Smooth muscle cell of the brain vasculature (primary cell): Measurements from ENCODE around the gene KATNB1.
A peak's percentile ranks its signal among the peaks of the same experiment; 100 is the strongest.
"Not testable (repeated sequence)": the region's sequence is repeated elsewhere in the genome, so short reads cannot be mapped to it uniquely, and the experiment has no call there.

Experiments used
- DNase-seq: peaks from one replicate; pipeline ENCODE4 v3.0.0-alpha.2; 2012; ENCODE audit warnings: low read depth, low spot score

The KATNB1 gene

DNA sequence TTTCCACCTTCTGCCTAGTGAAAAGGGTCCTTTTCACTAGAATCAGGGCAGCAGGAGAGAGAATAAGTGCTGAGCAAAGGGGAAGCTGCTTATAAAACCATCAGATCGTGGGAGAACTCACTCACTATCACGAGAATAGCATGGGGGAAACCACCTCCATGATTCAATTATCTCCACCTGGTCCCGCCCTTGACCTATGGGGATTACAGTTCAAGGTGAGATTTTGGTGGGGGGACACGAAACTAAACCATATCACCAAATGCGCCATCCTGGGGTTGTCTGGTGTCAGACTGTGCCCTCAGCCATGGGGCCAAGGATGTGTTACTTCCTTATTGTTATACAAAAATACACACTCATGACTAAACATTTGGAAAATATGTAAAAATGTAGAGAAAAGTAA is 10.4 kb upstream of the KATNB1 start:
- DNase-seq, result no peak

DNA sequence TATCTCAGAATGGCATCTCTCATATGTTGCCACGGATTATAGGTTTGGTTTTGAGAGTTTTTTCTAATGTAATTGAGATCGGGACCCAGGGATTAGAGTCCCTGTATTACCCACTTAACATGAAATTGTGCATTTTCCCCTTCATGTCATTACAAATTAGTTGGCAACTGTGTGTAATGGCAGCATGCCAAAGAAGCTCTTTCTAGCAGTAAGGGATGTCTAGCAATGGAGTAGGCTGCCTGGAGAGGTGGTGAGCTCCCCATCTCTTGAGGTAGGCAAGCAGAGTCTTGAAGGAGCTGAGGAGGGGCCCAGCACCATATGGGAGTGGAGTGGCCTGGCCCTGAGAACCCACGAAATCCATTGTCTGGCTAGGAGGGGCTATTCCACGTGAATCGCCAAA is 10.0 kb upstream of the KATNB1 start:
- DNase-seq, result no peak

GRCh38 chr16:57725976-57726375 is 9.6 kb upstream of the KATNB1 start:
- no peak for DNase-seq

- DNase-seq, result no peak
Measured at GRCh38 chr16:57726433-57726947, 9.1 kb upstream of the KATNB1 start.

DNA sequence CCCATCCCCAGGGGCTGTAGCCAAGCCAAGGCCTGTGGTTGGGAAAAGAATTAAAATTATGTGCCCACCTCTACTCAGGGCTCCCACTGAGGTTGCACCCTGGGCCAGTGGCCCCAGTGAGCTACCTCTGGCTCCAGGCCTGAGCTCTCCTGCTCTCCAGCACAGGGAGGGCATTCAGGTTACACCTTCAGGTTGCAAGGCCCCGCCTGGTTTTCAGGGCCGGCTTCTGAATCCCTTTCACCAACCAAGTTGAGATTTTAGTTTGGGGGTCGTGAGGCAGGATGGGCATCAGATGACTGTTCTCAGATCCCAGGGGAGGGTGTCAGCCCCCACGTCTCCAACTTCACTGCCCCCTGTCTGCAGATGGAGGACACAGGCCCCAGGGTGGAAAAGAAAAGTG is 8.0 kb upstream of the KATNB1 start:
- DNase-seq, result no peak

DNA sequence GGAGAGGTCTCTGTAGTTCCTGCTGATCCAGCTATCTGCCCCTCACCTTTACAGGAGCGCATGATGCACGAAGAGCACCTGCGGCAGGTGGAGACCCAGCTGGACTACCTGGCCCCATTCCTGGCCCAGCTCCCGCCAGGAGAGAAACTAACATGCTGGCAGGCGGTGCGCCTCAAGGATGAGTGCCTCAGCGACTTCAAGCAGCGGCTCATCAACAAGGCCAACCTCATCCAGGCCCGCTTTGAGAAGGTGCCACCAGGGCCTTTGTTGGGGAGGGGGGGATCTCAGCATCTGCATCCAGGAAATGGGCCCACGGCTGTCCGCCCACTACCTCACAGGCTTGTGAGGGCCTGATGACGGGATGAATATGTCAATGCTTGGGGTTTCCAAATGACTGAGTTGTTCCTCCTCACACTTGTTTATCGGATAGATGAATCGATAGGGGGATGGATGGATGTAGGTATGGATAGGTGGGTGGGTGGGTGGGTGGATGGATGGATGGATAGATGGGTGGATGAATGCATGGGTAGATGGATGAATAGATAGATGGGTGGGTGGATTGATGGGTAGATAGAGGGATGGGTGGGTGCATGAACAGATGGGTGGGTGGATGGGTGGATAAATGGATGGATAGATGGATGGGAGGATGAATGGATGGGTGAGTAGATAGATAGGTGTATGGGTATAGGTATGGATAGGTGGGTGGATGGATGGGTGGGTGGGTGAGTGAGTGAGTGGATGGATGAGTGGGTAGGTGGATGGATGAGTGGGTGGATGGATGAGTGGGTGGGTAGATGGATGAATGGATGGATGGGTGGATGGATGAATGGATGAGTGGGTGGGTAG is 7.0 kb upstream of the KATNB1 start:
- no peak for DNase-seq

DNA sequence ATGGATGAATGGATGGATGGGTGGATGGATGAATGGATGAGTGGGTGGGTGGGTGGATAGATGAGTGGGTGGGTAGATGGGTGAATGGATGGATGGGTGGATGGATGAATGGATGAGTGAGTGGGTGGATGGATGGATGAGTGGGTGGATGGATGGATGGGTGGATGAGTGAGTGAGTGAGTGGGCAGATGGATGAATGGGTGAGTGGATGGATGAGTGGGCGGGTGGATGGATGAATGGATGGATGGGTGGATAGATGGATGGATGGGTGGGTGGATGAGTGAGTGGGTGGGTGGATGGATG is 6.4 kb upstream of the KATNB1 start:
- DNase-seq, result no peak

DNA sequence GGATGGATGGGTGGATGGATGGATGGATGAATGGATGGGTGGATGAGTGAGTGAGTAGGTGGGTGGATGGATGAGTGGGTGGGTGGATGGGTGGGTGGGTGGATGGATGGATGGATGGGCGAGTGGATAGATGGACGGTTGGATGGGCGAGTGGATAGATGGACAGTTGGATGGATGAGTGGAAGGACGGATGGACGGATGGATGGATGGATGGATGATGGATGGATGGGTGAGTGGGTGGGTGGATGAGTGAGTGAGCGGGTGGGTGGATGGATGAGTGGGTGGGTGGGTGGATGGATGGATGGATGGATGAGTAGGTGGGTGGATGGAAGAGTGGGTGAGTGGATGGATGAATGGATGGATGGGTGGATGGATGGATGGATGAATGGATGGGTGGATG is 5.7 kb upstream of the KATNB1 start:
- not testable (repeated sequence) for DNase-seq

GRCh38 chr16:57730771-57731730 is 4.5 kb upstream of the KATNB1 start:
- no peak for DNase-seq

GRCh38 chr16:57732037-57732436 is 3.5 kb upstream of the KATNB1 start:
- no peak for DNase-seq

GRCh38 chr16:57732714-57733113 is 2.9 kb upstream of the KATNB1 start:
- no peak for DNase-seq

DNA sequence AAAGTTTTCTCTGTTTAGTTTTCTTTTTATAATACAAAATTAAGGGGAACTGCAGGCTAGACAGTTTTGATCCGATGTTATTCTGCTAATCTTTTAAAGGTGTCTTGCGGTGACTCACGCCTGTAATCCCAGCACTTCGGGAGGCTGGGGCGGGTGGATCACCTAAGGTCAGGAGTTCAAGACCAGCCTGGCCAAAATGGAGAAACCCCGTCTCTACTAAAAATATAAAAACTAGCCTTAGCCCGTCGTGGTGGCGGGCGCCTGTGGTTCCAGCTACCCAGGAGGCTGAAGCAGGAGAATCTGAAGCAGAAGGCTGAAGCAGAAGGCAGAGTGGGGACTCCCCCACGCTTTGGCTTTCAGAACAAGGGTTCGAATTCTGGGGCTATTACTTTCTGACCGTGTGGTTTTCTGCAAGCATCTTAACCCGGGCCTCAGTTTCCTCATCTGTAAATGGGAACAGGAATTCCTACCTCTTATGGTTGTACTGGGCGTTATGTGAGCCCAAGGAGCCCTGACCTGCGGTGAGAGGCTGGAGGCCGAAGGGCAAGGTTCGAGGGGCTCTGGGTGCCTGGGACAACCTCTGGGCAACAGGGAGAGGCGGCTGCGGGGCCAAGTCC is 1.2 kb upstream of the KATNB1 start:
- no peak for DNase-seq

GRCh38 chr16:57734925-57735754 is 430 bp upstream of the KATNB1 start:
- peak; percentile 100 for DNase-seq

DNA sequence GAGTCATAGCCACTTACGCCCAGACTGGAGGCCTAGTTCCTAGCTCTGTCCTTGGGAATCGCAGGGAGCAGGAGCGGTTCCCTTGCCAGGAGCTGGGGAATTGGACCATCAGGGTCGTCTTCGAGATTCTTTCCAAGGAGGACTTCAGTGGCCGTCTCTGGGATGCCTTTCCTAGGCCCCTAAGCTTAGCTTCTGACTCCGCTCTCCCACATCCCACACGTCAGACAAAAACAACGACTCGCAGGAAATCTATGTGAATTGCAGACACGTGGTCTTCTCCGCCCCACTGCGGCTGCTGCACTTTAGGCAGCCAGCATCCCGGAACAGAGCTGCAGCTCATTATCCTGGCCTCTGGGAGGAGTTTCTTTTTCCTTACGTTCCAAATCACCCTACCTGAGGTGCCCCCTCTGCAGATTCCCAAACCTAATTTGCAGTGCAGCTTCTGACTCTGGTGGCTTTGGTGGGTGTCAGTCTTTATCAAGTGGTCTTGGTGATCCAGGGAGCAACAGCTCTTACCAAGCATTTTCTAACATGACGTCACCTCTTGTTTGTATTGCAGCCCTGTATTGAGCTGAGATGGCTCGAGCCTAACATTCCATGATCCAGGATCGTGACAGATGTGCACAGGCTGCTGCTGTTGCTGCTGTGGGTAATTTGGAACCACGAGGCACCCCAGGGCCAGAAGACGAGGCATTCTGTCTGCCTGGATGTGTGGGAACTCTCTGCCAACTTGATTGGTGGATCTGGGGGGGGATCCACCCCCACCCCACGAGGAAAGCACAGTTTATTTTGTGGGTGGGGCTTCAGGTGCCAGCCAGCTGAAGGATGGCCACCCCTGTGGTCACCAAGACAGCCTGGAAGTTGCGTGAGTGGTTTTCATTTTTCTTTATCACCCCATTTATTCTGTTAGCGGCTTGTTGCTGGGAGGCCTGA is 1.1 kb downstream of the KATNB1 start:
- DNase-seq, result peak; percentile 15

DNA sequence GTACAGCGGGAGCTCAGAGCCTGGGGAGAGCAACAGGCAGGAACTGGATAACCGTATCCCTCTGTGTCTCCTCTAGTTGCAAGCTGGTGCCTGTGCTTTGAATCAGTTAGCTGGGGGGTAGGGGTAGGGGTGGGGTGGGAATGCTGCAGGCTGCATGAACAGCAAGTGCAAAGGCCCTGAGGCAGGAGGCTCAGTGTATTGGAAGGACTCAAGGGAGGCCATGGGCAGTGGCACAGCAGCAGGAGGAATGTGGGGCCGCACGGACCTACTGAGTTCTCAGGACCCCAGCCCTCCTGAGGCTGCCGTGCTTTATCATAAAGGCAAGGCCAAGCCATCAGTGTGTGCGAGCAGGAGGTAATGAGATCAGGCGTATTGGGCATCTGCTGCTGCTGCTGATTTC is 3.3 kb downstream of the KATNB1 start:
- DNase-seq, result no peak

GRCh38 chr16:57739756-57740422 is 4.3 kb downstream of the KATNB1 start:
- DNase-seq, result no peak

GRCh38 chr16:57740423-57741071 is 5.0 kb downstream of the KATNB1 start:
- DNase-seq, result no peak

DNA sequence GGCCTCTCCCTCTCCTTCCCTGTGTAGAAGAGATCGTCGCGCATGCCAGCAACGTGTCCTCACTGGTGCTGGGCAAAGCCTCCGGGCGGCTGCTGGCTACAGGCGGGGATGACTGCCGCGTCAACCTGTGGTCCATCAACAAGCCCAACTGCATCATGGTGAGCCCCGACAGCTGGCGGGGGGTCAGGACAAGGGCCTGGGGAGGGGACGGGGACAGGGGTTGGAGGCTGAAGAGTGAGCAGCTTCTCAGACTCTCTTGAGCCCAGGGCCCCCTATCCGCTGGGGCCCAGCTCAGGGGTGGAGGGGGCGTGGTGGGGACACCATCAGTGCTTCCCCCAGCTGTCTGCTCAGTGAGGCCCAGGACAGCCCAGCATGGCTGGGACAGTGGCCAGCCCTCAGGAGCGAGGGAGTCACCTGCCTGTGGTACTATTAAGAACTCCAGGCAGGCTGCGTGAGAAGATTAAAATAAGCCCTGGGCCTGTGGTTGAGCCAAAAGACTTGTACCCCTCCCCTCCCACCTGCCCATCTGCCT is 6.2 kb downstream of the KATNB1 start:
- no peak for DNase-seq

- DNase-seq, result no peak
Measured at GRCh38 chr16:57742543-57742942, 7.0 kb downstream of the KATNB1 start.
